Measurements from ENCODE around the gene RAP1GDS1. TPM values are rescaled to one million over a fixed set of nuclear protein-coding genes. Genes with fewer than 3 reads are reported as not detected.

RAP1GDS1 gene
- total RNA-seq, 1 experiment from 2014 or later = 54.6 TPM

DNA sequence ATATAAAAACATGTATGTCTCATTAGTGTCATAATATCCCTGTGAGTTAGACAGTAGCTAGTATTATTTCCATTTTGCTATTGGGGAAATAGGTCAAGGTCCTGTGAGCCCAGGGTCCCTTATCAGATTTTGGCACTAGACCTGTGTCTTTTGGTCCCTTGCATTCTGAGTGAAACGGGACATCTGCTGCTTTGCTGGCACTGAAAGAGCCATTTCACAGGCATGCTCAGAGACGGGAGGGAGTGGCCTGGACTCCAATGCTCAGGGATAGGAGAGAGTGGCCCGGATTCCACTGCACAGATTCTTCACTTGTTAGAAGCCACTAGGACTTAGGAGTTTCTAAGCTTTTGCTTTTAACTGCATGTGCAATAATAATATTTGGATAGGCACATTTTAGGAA is 220.0 kb downstream of the RAP1GDS1 start:
- no peak for DNase-seq (ENCODE audit: low read depth)

DNA sequence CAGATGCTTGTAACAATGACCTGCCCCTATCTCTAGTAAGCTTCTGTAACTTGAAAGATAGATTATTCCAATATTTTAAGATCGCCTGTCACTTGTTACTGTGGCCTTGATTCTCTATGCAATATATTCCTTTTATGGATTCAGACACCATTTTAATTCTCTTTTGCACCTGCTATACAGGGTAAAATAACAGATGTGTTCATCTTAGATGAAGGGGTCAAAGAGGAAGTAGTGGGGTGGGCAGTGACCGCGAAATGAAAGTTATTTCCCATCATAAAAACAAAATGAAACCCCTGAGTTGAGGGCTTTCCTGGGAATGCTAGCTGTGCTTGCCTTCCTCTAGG is 221.3 kb downstream of the RAP1GDS1 start:
- DNase-seq (ENCODE audit: low read depth) = no peak

DNA sequence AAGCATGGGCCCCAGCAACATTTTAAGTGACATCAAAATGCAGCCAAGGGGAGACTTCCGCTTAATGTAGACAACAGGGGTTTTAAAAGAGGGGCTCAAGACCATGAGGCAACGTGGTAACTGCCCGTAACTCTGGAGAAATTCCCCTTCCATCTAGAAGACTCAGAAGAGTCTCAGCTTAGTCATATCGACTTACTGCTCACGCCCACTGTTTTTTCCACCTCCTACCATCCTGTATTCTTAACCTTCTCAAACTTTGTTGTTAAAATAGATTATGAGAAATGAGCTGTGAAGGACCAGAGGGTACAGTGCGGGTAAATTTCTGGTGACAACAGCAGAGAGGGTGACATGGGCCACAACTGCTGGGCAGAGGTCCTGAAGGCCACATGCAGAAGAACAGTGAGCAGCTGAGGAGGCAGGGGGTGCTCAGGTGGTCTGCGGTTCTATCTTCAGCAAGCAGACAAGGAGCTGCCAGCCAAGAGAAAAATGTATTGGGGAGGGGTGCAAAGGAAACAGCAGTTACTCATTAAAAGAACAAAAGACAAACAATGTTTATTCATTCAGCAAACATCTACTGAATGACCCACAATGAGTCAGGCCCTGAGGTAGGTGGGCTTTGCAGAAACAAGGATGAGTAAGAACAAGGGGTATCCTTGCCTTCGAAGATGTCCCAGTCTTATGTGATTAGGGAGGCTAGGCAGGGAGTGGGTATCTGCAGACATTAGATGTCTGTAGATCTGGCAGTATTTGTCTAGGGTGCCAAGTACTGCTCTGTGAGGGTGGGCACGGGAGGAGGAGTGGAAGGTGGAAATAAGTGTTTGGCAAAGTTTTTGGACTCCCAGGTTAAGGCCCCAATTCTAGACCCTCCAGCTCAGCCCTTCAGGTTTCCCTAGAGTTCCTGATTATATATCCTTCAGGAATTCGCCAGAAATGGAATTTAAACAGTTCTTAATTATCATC is 221.9 kb downstream of the RAP1GDS1 start:
- peak; percentile 60 for DNase-seq (ENCODE audit: low read depth)

DNA sequence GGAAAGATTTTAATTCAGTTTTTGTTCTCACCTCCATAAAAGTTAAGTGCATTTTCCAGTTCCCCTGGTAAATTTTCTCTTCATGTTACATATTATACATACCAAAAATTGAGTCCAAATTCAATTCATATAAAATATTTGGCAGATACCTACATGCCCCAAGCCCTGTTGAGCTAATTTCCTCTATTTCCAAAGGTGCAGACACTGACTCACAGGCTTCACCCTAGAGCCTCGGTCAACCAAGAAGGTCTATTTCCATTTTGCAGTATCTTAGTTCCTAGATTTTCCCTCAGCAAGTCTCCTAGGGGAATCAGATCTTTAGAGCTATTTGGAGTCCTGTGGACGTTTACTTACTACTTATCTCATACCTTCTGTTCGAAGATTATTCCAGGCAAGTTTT is 222.8 kb downstream of the RAP1GDS1 start:
- peak; percentile 56 for DNase-seq (ENCODE audit: low read depth)

DNA sequence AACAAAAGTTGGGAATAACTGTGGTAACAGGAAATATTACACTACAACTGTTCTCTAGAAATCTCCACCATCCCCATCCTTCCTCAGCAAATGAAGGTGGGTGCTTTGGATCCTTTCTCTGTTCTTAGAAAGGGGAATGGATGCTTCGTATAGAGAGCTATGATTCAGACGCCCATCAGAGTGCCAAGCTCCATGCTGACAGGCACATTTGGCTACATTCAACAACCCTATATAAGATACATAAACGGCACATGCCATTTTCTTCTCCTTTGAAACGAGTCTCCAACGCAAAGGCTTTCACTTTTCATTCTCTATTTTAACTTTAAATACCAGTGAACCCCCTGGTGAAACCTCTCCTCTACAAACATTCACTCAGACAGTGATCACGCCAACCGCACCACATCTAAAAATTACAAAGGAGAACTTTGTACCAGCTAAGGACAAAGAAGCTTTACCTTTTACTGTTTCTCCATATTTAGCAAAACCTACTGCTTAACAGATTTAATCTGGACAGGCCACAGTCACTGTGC is 224.7 kb downstream of the RAP1GDS1 start:
- DNase-seq (ENCODE audit: low read depth) = no peak

DNA sequence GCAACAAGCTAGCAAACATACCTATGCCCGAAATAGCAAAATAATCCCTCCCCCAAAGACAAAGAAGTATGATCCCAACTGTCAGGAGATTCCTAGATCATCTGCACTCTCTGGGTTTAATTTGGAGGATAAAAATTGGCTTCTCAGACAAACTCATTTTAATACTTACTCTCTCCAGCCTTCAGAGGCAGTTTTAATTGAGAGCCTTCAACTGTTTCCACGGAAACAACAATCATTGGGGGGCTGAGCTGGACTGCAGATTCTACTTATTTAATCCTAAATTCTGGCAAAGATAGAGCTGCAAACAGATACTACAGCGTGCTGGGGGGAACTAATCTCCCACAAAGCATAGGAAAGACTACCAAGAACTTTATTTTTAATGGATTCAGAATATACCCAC is 229.1 kb downstream of the RAP1GDS1 start:
- DNase-seq (ENCODE audit: low read depth) = no peak

DNA sequence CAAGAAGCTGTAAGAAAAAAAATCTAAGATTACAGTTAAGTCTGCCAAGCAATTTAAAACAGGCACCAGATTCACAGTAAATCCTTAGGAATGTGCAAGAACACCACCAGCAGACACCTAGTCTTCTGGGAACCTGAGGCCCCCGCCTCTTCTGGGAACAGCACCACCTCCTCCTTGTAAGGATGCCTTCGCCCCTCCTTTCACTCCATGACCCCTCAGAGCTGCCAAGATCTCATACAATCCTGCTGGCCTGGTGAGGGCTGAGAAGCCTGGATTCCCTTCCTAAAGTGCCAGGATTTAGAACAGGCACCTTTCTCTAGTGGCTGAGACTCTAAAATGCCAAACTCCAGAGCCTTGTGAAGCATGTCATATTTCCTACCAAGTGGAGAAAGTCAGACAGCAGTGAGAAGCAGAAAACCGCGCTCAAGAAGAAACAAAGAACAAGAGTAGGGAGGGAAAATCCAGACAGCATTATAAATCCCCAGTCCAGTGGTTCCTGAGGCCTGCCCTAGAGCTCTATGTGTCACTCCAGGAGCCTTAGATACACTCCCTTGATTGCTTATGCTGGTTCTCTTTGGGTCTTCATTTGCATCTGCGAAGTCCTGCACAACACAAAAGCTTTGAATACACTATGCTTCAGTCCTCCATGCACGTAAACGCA is 230.8 kb downstream of the RAP1GDS1 start:
- DNase-seq (ENCODE audit: low read depth) = peak; percentile 65

DNA sequence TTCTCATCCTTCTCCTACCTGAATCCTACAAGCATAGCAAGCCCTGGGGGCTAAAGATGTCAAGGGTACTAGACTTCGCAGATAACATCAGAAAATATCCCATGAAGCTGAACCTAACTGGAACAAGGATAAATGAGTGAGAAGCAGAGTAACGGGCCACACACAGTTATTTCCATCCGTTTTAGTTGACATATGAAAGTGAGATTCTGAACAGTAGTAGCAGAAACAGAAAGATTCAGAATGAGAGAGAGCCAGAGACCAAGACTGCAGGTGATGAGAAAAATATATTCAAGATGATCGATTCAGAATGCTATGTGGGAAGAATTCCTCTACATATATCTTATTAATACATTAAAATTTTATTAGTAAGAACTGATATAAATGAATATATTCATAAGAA is 232.1 kb downstream of the RAP1GDS1 start:
- DNase-seq (ENCODE audit: low read depth) = no peak

Other genes starting within 250 kb of the RAP1GDS1 start
- gene STPG2, start 117.9 kb upstream of the RAP1GDS1 start, total RNA-seq (2014; rRNA removed; shearing (Covaris generic)) = not detected in 2 replicates